Neural cell (in vitro differentiated cells): ENCODE data around the gene ATP6AP2. TPM values are rescaled to one million over a fixed set of nuclear protein-coding genes. Genes with fewer than 3 reads are reported as not detected.
"Not testable (repeated sequence)": the region's sequence is repeated elsewhere in the genome, so short reads cannot be mapped to it uniquely, and the experiment has no call there.

Experiments
- H2AFZ ChIP-seq: fragments of 200-600, 300-800 bp; sonication (generic), shearing (Covaris generic); 2 replicates; pipeline ENCODE4 v1.6.0; 2014; ENCODE audit warnings: low read depth, mild to moderate bottlenecking, antibody characterized with exemption, low read length, moderate library complexity
- H3F3A ChIP-seq: fragments of 200-600 bp; shearing (Covaris generic); 2 replicates; pipeline ENCODE4 v1.6.1; 2016; ENCODE audit warnings: mild to moderate bottlenecking, moderate library complexity, mixed read lengths, antibody characterized with exemption, low read length; ENCODE audit not compliant: insufficient read depth, poor library complexity, severe bottlenecking
- H3K27ac ChIP-seq: fragments of 200-600, 300-800 bp; sonication (generic), shearing (Covaris generic); 2 replicates; pipeline ENCODE4 v1.5.1; 2014; ENCODE audit warnings: mild to moderate bottlenecking, low read length, moderate library complexity
- H3K27me3 ChIP-seq: fragments of 300-800, 200-600 bp; sonication (generic), shearing (Covaris generic); 2 replicates; pipeline ENCODE4 v1.6.0; 2014; ENCODE audit warnings: mild to moderate bottlenecking, low read depth, low read length, moderate library complexity; ENCODE audit not compliant: insufficient read depth
- H3K36me3 ChIP-seq: fragments of 300-800, 200-600 bp; sonication (generic), shearing (Covaris generic); 2 replicates; pipeline ENCODE4 v1.5.1; 2014; ENCODE audit warnings: mild to moderate bottlenecking, antibody characterized with exemption, low read length, moderate library complexity; ENCODE audit not compliant: insufficient read depth
- H3K4me2 ChIP-seq: fragments of 300-800, 200-600 bp; sonication (generic), shearing (Covaris generic); 2 replicates; pipeline ENCODE4 v1.6.0; 2014; ENCODE audit warnings: mild to moderate bottlenecking, low read length
- H3K4me3 ChIP-seq: fragments of 300-800, 200-600 bp; sonication (generic), shearing (Covaris generic); 2 replicates; pipeline ENCODE4 v1.5.1; 2014; ENCODE audit warnings: mild to moderate bottlenecking, low read length, moderate library complexity
- H3K79me2 ChIP-seq: fragments of 200-600 bp; shearing (Covaris generic); replicated peaks from 2 replicates; pipeline ENCODE4 v1.6.0; 2014; ENCODE audit warnings: mild to moderate bottlenecking, low read length, moderate library complexity; ENCODE audit not compliant: insufficient read depth
- H3K9ac ChIP-seq: fragments of 300-800, 200-600 bp; sonication (generic), shearing (Covaris generic); 2 replicates; pipeline ENCODE4 v1.6.1; 2016; ENCODE audit warnings: mild to moderate bottlenecking, low read length, mixed read lengths
- H3K9me2 ChIP-seq: fragments of 200-600 bp; shearing (Covaris generic); 2 replicates; pipeline ENCODE4 v1.6.1; 2016; ENCODE audit warnings: mild to moderate bottlenecking, low read length, mixed read lengths; ENCODE audit not compliant: insufficient read depth
- H3K9me3 ChIP-seq: fragments of 200-600, 300-800 bp; sonication (generic), shearing (Covaris generic); 2 replicates; pipeline ENCODE4 v1.6.1; 2016; ENCODE audit warnings: mild to moderate bottlenecking, mixed run types, low read length, moderate library complexity, mixed read lengths
- H4K20me1 ChIP-seq: fragments of 200-600 bp; shearing (Covaris generic); 2 replicates; pipeline ENCODE4 v1.6.1; 2016; ENCODE audit warnings: mild to moderate bottlenecking, mixed run types; ENCODE audit not compliant: insufficient read depth
- CTCF ChIP-seq: fragments of 450-650 bp; IDR thresholded peaks from 2 replicates; pipeline ENCODE4 v1.5.1; 2014; ENCODE audit warnings: antibody characterized with exemption, mild to moderate bottlenecking, moderate library complexity; ENCODE audit not compliant: poor library complexity, severe bottlenecking
- EP300 ChIP-seq: fragments of 450-650 bp; conservative IDR thresholded peaks from 2 replicates; pipeline ENCODE4 v1.6.1; 2014; ENCODE audit warnings: antibody characterized with exemption, mild to moderate bottlenecking, moderate library complexity; ENCODE audit not compliant: poor library complexity, severe bottlenecking
- EZH2 ChIP-seq: fragments of 200-600, 300-800 bp; shearing (Covaris generic), sonication (generic); IDR thresholded peaks from 2 replicates; pipeline ENCODE4 v1.6.1; 2014; ENCODE audit warnings: antibody characterized with exemption, low read length, borderline replicate concordance, mild to moderate bottlenecking; ENCODE audit not compliant: insufficient read depth, poor library complexity, severe bottlenecking
- MXI1 ChIP-seq: fragments of 450-650 bp; conservative IDR thresholded peaks from 2 replicates; pipeline ENCODE4 v1.6.1; 2014; ENCODE audit warnings: antibody characterized with exemption, mild to moderate bottlenecking; ENCODE audit not compliant: poor library complexity, severe bottlenecking
- POLR2AphosphoS5 ChIP-seq: IDR thresholded peaks from 2 replicates; pipeline ENCODE4 v1.6.1; 2012
- RAD21 ChIP-seq: fragments of 450-650 bp; conservative IDR thresholded peaks from 2 replicates; pipeline ENCODE4 v1.6.1; 2014; ENCODE audit warnings: antibody characterized with exemption, mild to moderate bottlenecking, moderate library complexity
- REST ChIP-seq: IDR thresholded peaks from 2 replicates; pipeline ENCODE4 v1.6.1; 2012; ENCODE audit warnings: borderline replicate concordance
- SMC3 ChIP-seq: fragments of 450-650 bp; conservative IDR thresholded peaks from 2 replicates; pipeline ENCODE4 v1.6.1; 2014; ENCODE audit warnings: antibody characterized with exemption, mild to moderate bottlenecking, moderate library complexity; ENCODE audit not compliant: poor library complexity
- TAF1 ChIP-seq: IDR thresholded peaks from 2 replicates; pipeline ENCODE4 v1.6.1; 2012; ENCODE audit warnings: low read depth
- polyA plus RNA-seq: library from polyadenylated mRNA; depleted of rRNA; stranded (reverse); fragments of >200 nt; gene quantifications from 2 replicates; pipeline ENCODE4 v1.2.3, GENCODE V29; 2014

Gene ATP6AP2
- polyA plus RNA-seq, 1 donor from 2014 or later, result 236 TPM

GRCh38 chrX:40571600-40571999 is 9.2 kb upstream of the ATP6AP2 start:
- H3K27ac ChIP-seq, result no peak overlapping the region
- no peaks in the 10 kb centered on the region for H4K20me1 ChIP-seq
- no peak overlapping the region for H3K9ac ChIP-seq
- no peaks in the 10 kb centered on the region for H3K79me2 ChIP-seq
- H3K4me3 ChIP-seq, result no peak overlapping the region
- no peaks in the 10 kb centered on the region for H3K27me3 ChIP-seq
- H3K9me2 ChIP-seq, result no peaks in the 10 kb centered on the region
- no peaks in the 10 kb centered on the region for H3K36me3 ChIP-seq
- no peaks in the 10 kb centered on the region for H3F3A ChIP-seq
- no peaks in the 10 kb centered on the region for H3K9me3 ChIP-seq
- no peak overlapping the region for H3K4me2 ChIP-seq
- TF ChIP-seq TAF1 (no peak), MXI1 (no peak), CTCF (no peak), REST (no peak), POLR2AphosphoS5 (no peak), EP300 (no peak), SMC3 (no peak), EZH2 (no peak), RAD21 (no peak)
- no peak overlapping the region for H2AFZ ChIP-seq

GRCh38 chrX:40573763-40574162 is 7.0 kb upstream of the ATP6AP2 start:
- no peaks in the 10 kb centered on the region for H3K36me3 ChIP-seq
- H3F3A ChIP-seq, result no peaks in the 10 kb centered on the region
- H3K27ac ChIP-seq, result no peak overlapping the region
- H4K20me1 ChIP-seq, result no peaks in the 10 kb centered on the region
- no peaks in the 10 kb centered on the region for H3K9me2 ChIP-seq
- H3K27me3 ChIP-seq, result no peaks in the 10 kb centered on the region
- no peaks in the 10 kb centered on the region for H3K9me3 ChIP-seq
- H3K4me2 ChIP-seq, result no peak overlapping the region
- H2AFZ ChIP-seq, result no peak overlapping the region
- H3K79me2 ChIP-seq, result no peaks in the 10 kb centered on the region
- H3K4me3 ChIP-seq, result no peak overlapping the region
- H3K9ac ChIP-seq, result no peak overlapping the region
- TF ChIP-seq CTCF (no peak), SMC3 (no peak), EZH2 (no peak), RAD21 (no peak), EP300 (no peak), TAF1 (no peak), MXI1 (no peak), POLR2AphosphoS5 (no peak), REST (no peak)

- H3K4me2 ChIP-seq, H4K20me1 ChIP-seq, H3K4me3 ChIP-seq, H3F3A ChIP-seq, H2AFZ ChIP-seq, H3K9me3 ChIP-seq, H3K79me2 ChIP-seq, H3K9ac ChIP-seq, H3K9me2 ChIP-seq, H3K27me3 ChIP-seq, H3K36me3 ChIP-seq, H3K27ac ChIP-seq: not testable (repeated sequence)
These were observed 5.4 kb upstream of the ATP6AP2 start for GRCh38 chrX:40575411-40575810.
